Activated naive CD8-positive, alpha-beta T cell treated with anti-CD3 and anti-CD28 coated beads, Interleukin-2, amount 10 ng/mL, durations not matched to agents 7 days and 5 days (primary cell): ENCODE results near the gene STATH. TPM values are rescaled to one million over a fixed set of nuclear protein-coding genes. Genes with fewer than 3 reads are reported as not detected.

Source experiments
- ATAC-seq: fragments of 150-1000 bp; cut with Tn5 transposase; one replicate; pipeline ENCODE4 v1.10.0; 2021; ENCODE audit warnings: low read depth, moderate library complexity
- POLR2A ChIA-PET: fragments of 350-600 bp; sonication (Branson Sonifier 250); formaldehyde crosslinking; loops from one replicate; lab custom pipeline; 2021; ENCODE audit warnings: antibody characterized with exemption; lab: Charles Lee
- DNase-seq: peaks from one replicate; pipeline ENCODE4 v3.0.0; 2021
- H3K27ac Mint-ChIP-seq: one replicate; pipeline ENCODE4 v1.8.0; 2022; ENCODE audit warnings: mild to moderate bottlenecking, mixed read lengths
- H3K27me3 Mint-ChIP-seq: one replicate; pipeline ENCODE4 v1.8.0; 2022; ENCODE audit warnings: mild to moderate bottlenecking, moderate library complexity, mixed read lengths
- H3K36me3 Mint-ChIP-seq: one replicate; pipeline ENCODE4 v1.8.0; 2021; ENCODE audit warnings: mild to moderate bottlenecking, mixed read lengths
- H3K4me1 Mint-ChIP-seq: one replicate; pipeline ENCODE4 v1.8.0; 2021; ENCODE audit warnings: mixed read lengths
- H3K4me3 Mint-ChIP-seq: one replicate; pipeline ENCODE4 v1.8.0; 2022; ENCODE audit warnings: mild to moderate bottlenecking, moderate library complexity, mixed read lengths
- H3K9me3 Mint-ChIP-seq: one replicate; pipeline ENCODE4 v1.8.0; 2021; ENCODE audit warnings: mixed read lengths
- total RNA-seq, 2 experiments: library from RNA; stranded (reverse); gene quantifications; one replicate each; pipeline ENCODE4 v1.2.3, GENCODE V29; 2021

STATH gene, protein sequence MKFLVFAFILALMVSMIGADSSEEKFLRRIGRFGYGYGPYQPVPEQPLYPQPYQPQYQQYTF
- not detected for total RNA-seq

DNA sequence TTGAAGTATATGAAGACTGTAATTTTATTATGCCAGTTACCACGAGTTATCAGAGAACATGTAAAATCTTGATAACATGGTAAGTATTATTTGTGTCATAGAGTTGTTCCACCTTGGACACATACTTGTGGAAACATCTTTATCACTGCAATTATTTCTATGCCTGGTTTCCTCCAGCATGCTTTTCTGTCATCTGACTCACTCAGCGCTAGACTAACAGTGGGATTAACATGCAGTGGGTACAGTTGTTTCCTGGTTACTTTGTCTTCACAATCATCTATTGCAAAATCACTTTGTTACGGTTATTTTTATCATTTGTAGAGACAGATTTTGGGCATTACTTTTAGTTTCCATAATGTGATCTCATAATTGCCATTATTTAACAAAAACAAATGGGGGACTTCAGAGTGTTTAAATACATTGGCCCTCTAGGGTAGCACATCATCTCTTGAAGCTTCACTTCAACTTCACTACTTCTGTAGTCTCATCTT lies at the start of gene STATH:
Gene STATH (plus strand): TSS at position 441 of the 491 bp plus-strand sequence. CDS start 2,472 bp downstream, outside the sequence.
- Mint-ChIP-seq H3K9me3 (no peaks in the 10 kb centered on the region), H3K4me1 (no peaks in the 10 kb centered on the region), H3K27ac (no peak within 1 kb of the TSS), H3K36me3 (no peaks in the 10 kb centered on the region), H3K4me3 (no peak within 1 kb of the TSS), H3K27me3 (no peaks in the 10 kb centered on the region)
- POLR2A ChIA-PET = no interaction called here
- DNase-seq = no peak
- ATAC-seq = no peak

DNA sequence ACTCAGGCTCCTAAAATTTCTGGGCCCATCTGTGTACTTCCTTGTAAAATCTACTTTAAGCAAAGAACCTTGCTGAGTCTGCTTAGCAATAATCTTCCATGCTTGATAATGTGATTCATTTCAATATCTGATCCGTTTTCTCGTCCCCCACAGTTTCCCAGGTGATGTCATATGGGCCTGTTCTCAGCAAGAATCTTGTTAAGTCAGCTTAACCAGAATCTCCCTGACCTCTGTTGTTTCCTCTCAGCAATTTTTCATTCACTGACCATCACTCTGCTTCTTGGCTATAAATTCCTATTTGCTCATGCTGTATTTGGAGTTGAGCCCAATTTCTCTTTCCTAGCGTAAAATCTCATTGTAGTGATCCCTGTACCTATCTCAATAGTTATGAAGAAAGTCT lies 44.2 kb upstream of the STATH start:
- ATAC-seq (no peak), DNase-seq (no peak)
- no peaks in the 10 kb centered on the region for H3K4me1 Mint-ChIP-seq
- H3K4me3 Mint-ChIP-seq = no peak overlapping the region
- POLR2A ChIA-PET = no interaction called here
- H3K36me3 Mint-ChIP-seq = no peaks in the 10 kb centered on the region
- no peaks in the 10 kb centered on the region for H3K27me3 Mint-ChIP-seq
- H3K9me3 Mint-ChIP-seq = peaks cover 1% of the 10 kb centered on the region
- H3K27ac Mint-ChIP-seq = no peak overlapping the region

DNA sequence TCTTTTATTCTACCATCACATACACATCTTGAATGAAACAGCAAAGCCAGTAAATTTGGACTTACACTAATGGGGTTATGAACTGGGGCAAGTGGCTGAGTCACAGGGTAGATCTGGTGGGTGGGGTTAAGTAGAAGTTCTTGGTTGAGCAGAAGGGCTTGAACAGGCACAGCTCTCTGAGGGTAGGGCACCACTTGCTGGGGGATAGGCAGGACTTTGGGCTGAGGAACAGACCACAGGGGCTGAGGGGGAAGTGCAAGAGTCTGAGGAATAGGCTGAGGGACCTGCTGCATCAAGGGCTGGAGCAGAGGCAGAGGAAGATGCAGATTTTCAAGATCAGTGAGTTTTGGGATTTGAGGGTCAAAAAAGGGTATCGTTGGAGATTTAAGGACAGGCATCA lies 38.6 kb upstream of the STATH start:
- ATAC-seq = no peak
- Mint-ChIP-seq H3K4me1 (no peaks in the 10 kb centered on the region), H3K36me3 (no peaks in the 10 kb centered on the region), H3K9me3 (no peaks in the 10 kb centered on the region), H3K4me3 (no peak overlapping the region), H3K27ac (no peak overlapping the region), H3K27me3 (no peaks in the 10 kb centered on the region)
- POLR2A ChIA-PET = no interaction called here
- no peak for DNase-seq

DNA sequence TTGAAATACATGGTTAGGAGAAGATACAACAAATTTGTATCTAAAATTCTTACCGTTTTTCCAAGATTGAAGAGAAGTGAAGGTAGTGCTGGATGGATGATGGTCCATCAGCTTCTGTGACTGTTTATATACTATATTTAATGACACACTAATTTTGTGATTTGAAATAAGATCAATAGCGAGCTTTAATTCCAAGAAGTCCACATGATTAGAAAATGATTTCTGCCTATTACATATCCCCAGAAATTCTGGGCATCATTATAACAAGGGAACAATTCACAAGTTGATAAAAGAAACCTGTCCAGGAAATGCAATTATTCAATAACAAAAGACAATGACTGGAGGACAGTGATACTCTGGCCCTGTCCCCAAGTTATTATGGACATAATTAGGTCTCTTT lies 30.1 kb upstream of the STATH start, which contains the start of gene CSN2:
Gene CSN2 (minus strand): TSS at position 101 of the 400 bp plus-strand sequence. CDS start 4,733 bp downstream, outside the sequence.
- no peak for DNase-seq
- Mint-ChIP-seq H3K36me3 (no peaks in the 10 kb centered on the region), H3K4me3 (no peak within 1 kb of the TSS), H3K4me1 (no peaks in the 10 kb centered on the region), H3K27ac (no peak within 1 kb of the TSS), H3K27me3 (no peaks in the 10 kb centered on the region), H3K9me3 (no peaks in the 10 kb centered on the region)
- POLR2A ChIA-PET = no interaction called here
- ATAC-seq = no peak

DNA sequence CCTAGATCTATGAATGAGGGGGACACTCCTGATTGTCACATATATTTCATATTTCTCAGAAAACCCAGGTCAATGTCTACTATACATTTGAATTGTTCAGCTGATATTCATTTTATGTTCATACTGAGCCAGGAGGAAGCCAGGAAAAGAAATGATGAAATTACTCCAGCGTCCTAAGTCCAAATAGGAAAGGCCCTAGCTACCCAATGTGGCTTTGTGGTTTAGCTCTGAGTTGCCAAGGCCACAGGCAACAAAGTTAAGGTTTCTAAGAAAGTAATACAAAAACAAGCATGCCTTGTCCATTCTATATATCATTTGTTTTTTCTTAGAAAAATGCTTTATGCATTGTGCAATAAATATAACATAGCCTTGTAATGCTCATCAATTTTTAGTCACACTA lies 25.7 kb upstream of the STATH start:
- Mint-ChIP-seq H3K27me3 (no peaks in the 10 kb centered on the region), H3K9me3 (no peaks in the 10 kb centered on the region), H3K36me3 (no peaks in the 10 kb centered on the region), H3K4me1 (no peaks in the 10 kb centered on the region), H3K27ac (no peak overlapping the region), H3K4me3 (no peak overlapping the region)
- POLR2A ChIA-PET = no interaction called here
- ATAC-seq = no peak
- DNase-seq = no peak

DNA sequence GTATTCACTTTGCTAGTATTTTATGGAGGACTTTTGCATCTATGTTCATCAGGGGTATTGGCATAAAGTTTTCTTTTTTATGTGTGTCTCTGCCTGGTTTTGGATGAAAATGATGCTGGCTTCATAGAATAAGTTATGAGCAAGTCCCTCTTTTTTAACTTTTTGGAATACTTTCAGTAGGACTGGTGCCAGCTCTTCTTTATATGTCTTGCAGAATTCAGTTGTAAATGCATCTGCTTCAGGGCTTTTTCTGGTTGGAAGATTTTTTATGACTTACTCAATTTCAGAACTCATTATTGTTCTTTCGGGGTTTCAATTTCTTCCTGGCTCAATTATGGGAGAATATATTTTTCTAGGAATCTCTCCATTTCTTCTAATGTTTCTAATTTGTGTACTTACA lies 21.1 kb upstream of the STATH start:
- no peaks in the 10 kb centered on the region for H3K9me3 Mint-ChIP-seq
- no peak overlapping the region for H3K4me3 Mint-ChIP-seq
- H3K4me1 Mint-ChIP-seq = no peaks in the 10 kb centered on the region
- H3K36me3 Mint-ChIP-seq = no peaks in the 10 kb centered on the region
- no peak overlapping the region for H3K27ac Mint-ChIP-seq
- ATAC-seq = no peak
- POLR2A ChIA-PET = no interaction called here
- DNase-seq = no peak
- no peaks in the 10 kb centered on the region for H3K27me3 Mint-ChIP-seq

DNA sequence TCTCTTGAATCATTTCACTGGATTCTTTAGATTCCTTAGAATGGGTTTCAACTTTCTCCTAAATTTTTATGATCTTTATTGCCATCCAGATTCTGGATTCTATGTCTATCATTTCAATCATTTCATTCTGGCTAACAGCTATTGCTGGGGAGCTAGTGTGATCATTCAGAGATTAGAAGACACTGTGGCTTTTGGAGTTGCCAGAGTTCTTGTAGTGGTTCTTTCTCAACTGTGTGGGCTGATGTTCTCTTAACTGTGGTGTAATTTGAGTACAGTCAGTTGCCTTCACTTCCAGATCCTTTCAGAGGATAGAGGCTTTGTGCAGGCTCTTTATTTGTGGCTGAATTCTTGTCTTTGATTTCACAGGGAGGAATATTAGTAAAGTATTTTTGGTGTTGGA lies 18.2 kb upstream of the STATH start:
- H3K4me1 Mint-ChIP-seq = no peaks in the 10 kb centered on the region
- ATAC-seq (no peak), DNase-seq (no peak)
- H3K4me3 Mint-ChIP-seq = no peak overlapping the region
- POLR2A ChIA-PET = no interaction called here
- H3K27ac Mint-ChIP-seq = no peak overlapping the region
- H3K27me3 Mint-ChIP-seq = no peaks in the 10 kb centered on the region
- H3K9me3 Mint-ChIP-seq = no peaks in the 10 kb centered on the region
- no peaks in the 10 kb centered on the region for H3K36me3 Mint-ChIP-seq

DNA sequence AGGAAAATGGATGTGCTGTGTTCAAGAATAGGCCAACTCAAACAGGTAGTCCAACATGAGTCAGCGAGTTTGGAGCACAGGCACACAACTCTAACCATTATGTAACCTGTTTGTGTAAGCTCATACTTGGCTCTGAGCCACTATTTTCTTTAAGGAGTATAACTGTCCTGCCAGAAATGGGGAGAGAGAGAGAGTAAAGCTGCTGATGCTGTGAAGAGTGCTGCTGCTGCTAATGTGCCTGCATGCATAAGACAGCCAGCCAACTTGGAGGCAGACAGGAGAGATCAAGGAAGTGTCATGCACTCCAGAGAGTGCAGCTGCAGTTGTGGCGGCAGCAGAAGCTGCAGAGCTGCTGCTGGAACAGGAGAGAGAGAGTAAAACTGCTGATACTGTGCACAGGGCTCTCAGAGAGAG lies 11.7 kb upstream of the STATH start:
- Mint-ChIP-seq H3K27ac (no peak overlapping the region), H3K36me3 (no peaks in the 10 kb centered on the region), H3K4me1 (no peaks in the 10 kb centered on the region)

DNA sequence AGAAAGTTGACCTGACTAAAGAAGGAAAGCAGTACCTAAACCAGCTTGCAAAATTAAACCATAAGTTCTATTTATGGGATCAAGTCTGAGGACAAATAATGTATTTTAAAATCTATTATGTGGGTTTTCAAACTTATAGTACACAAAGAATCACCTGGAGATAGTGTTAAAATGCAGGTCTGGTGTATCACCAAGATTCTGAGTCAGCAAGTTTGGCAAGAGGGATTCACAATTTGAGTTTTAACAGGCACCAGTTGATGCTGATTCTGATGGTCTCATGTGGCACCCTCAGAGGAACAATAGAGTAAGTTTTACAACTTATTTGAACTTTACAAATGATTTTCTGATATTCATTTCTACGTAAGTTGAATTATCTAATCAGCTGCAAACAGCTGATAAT lies 9.1 kb upstream of the STATH start:
- POLR2A ChIA-PET = no interaction called here
- Mint-ChIP-seq H3K27me3 (no peaks in the 10 kb centered on the region), H3K27ac (no peak overlapping the region), H3K36me3 (no peaks in the 10 kb centered on the region), H3K9me3 (no peaks in the 10 kb centered on the region), H3K4me1 (no peaks in the 10 kb centered on the region), H3K4me3 (no peak overlapping the region)
- ATAC-seq = no peak
- DNase-seq = no peak

More for the DNA sequence above, 11.7 kb upstream of the STATH start:
- POLR2A ChIA-PET = no interaction called here
- H3K9me3 Mint-ChIP-seq = no peaks in the 10 kb centered on the region
- H3K27me3 Mint-ChIP-seq = no peaks in the 10 kb centered on the region
- DNase-seq = no peak
- ATAC-seq = no peak
- no peak overlapping the region for H3K4me3 Mint-ChIP-seq

DNA sequence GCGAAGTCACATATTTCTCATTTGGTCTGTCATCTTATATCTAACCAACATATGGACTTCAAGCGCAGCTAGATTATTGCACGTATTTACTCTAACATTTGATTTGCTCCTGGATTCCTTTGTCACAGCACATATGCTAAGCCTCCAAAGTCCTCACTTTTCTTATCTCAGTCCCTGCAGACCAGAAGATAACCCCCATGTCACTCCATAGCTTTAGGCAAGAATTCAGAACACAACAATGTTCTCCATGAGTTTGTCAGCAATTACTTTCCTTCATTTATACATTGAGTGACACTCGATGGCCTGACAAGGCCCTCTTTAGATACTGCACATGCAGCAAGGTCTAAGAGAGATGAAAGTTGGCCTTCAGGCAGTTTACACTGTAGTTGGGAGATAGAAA lies 4.8 kb upstream of the STATH start:
- H3K9me3 Mint-ChIP-seq = no peaks in the 10 kb centered on the region
- no peak for DNase-seq
- POLR2A ChIA-PET = no interaction called here
- H3K27ac Mint-ChIP-seq = no peak overlapping the region
- H3K27me3 Mint-ChIP-seq = no peaks in the 10 kb centered on the region
- no peak for ATAC-seq
- no peaks in the 10 kb centered on the region for H3K36me3 Mint-ChIP-seq
- no peak overlapping the region for H3K4me3 Mint-ChIP-seq
- H3K4me1 Mint-ChIP-seq = no peaks in the 10 kb centered on the region

DNA sequence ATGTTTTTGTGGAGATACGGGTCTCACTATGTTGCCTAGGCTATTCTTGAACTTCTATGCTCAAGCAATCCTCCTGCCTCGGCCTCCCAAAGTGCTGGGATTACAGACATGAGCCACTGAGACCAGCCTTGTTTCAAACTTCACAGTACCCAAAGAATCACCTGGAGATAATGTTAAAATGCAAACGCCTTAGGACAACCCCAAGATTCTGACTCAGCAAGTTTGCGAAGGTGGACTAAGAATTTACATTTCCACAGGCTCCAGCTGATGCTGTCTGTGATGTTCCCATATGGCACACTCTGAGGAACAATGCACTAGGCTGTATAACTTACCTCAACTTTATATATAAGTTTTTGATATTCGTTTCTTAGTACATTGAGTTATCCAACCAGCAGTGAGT lies 984 bp upstream of the STATH start:
- DNase-seq (no peak), ATAC-seq (no peak)
- POLR2A ChIA-PET = no interaction called here
- Mint-ChIP-seq H3K36me3 (no peaks in the 10 kb centered on the region), H3K9me3 (no peaks in the 10 kb centered on the region), H3K27me3 (no peaks in the 10 kb centered on the region), H3K4me3 (no peak overlapping the region), H3K27ac (no peak overlapping the region), H3K4me1 (no peaks in the 10 kb centered on the region)

DNA sequence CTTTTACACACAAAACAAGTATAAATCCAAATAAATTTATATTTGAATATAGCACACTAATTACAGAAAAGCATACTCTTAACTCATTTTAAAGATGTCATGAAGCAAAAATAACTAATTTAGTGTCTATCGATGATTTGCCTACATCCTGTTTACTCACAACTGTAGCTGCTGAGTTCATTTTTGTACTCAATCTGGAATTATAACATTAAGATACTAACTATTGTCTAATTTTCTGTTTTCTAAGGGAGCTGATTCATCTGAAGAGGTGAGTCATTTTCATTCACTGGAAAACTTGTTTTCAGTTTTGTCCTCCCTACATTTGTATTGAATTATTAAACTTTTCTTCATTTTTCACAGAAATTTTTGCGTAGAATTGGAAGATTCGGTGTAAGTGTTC lies 3.7 kb downstream of the STATH start:
- ATAC-seq (no peak), DNase-seq (no peak)
- H3K4me1 Mint-ChIP-seq = no peaks in the 10 kb centered on the region
- no peak overlapping the region for H3K27ac Mint-ChIP-seq
- H3K9me3 Mint-ChIP-seq = no peaks in the 10 kb centered on the region
- POLR2A ChIA-PET = no interaction called here
- H3K4me3 Mint-ChIP-seq = no peak overlapping the region
- no peaks in the 10 kb centered on the region for H3K36me3 Mint-ChIP-seq
- no peaks in the 10 kb centered on the region for H3K27me3 Mint-ChIP-seq

DNA sequence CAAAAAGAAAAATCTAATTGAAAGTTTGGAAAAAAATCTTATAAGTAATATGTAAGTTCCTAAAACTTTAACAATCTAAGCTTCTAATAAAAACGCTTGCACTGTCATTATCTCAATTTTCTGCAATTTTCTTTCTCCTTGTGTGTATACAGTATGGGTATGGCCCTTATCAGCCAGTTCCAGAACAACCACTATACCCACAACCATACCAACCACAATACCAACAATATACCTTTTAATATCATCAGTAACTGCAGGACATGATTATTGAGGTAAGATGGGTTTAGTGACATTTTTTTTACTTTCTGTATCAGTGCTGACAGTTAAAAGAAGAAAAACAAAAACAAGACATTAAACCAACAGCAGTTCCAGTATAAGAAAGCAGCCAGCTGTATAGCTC lies 4.9 kb downstream of the STATH start:
- Mint-ChIP-seq H3K27me3 (no peaks in the 10 kb centered on the region), H3K4me3 (no peak overlapping the region), H3K27ac (no peak overlapping the region), H3K4me1 (no peaks in the 10 kb centered on the region), H3K36me3 (no peaks in the 10 kb centered on the region), H3K9me3 (no peaks in the 10 kb centered on the region)
- no peak for DNase-seq
- ATAC-seq = no peak
- POLR2A ChIA-PET = no interaction called here

DNA sequence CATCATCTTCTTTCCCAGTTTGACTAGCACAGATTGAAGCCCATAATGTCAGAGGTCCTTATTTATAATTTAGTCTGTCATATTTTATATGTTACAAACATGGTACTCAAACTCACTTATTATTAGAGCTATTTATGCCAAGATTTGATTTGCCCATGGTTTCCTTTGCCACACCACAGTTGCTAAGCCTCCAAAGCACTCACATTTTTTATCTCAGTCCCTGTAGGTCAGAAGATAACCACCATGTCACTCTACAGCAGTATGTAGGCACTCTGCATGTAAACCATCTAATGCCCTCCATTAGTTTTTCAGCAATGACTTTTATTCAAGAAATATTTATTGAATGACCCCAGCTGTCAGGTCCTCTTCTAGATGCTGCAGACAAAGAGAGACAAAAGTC lies 6.7 kb downstream of the STATH start:
- Mint-ChIP-seq H3K27ac (no peak overlapping the region), H3K9me3 (no peaks in the 10 kb centered on the region), H3K4me1 (no peaks in the 10 kb centered on the region), H3K4me3 (no peak overlapping the region), H3K36me3 (no peaks in the 10 kb centered on the region), H3K27me3 (no peaks in the 10 kb centered on the region)
- DNase-seq (no peak), ATAC-seq (no peak)
- POLR2A ChIA-PET = no interaction called here

DNA sequence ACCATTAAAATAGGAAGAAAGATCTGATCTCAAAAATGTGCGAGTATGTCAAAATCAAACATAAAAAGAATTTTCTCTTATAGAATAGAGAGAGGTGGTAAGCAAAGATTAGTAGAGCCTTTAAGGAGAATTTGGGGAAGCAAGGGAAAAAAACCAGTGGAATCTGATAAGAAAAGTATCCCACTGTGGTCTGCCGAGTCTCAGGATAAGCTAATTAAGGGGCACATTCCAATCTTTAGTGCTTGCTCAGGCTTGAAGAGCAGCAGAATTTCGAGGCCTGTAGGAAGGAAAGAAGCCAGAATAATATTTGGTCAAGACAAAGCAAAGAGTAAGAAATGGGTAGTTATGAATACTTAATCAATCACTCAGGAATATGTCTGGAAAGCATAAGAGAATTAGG lies 13.0 kb downstream of the STATH start:
- Mint-ChIP-seq H3K36me3 (no peaks in the 10 kb centered on the region), H3K4me1 (no peaks in the 10 kb centered on the region), H3K9me3 (no peaks in the 10 kb centered on the region), H3K27me3 (no peaks in the 10 kb centered on the region), H3K4me3 (no peak overlapping the region), H3K27ac (no peak overlapping the region)
- ATAC-seq = no peak
- POLR2A ChIA-PET = no interaction called here
- no peak for DNase-seq
